ENCODE data around the gene KDM1B.

GRCh38 chr6:18246205-18246604 lies 91.0 kb downstream of the KDM1B start:
- no peak for TF ChIP-seq EP300 (IDR thresholded peaks at IDR 0.05; ENCODE audit: borderline replicate concordance)
- TF ChIP-seq CEBPB (IDR thresholded peaks at IDR 0.05) = no peak
- no peak for TF ChIP-seq YY1 (IDR thresholded peaks at IDR 0.05; ENCODE audit: low read depth)
- no peak for TF ChIP-seq EGR1 (IDR thresholded peaks at IDR 0.05)
- TF ChIP-seq MAX (IDR thresholded peaks at IDR 0.05) = no peak
